Hematopoietic multipotent progenitor cell treated with erythropoietin and hydrocortisone succinate and interleukin-3 and kit ligand, for 15 days (in vitro differentiated cells): ENCODE measurements around the gene MSRB2.
A peak's percentile ranks its signal among the peaks of the same experiment; 100 is the strongest.
"Not testable (repeated sequence)": the region's sequence is repeated elsewhere in the genome, so short reads cannot be mapped to it uniquely, and the experiment has no call there.

Experiments used
- DNase-seq: peaks from one replicate; pipeline ENCODE4 v3.0.0-alpha.2; 2015; ENCODE audit warnings: low spot score

Gene MSRB2

GRCh38 chr10:23070092-23070912, 25.1 kb upstream of the MSRB2 start:
- not testable (repeated sequence) for DNase-seq

- DNase-seq, result no peak
These were observed 24.5 kb upstream of the MSRB2 start for GRCh38 chr10:23070913-23071218.

GRCh38 chr10:23072593-23072992, 22.8 kb upstream of the MSRB2 start:
- not testable (repeated sequence) for DNase-seq

GRCh38 chr10:23073527-23073926, 21.9 kb upstream of the MSRB2 start:
- no peak for DNase-seq

GRCh38 chr10:23075672-23076071, 19.7 kb upstream of the MSRB2 start:
- no peak for DNase-seq

GRCh38 chr10:23078114-23078513, 17.3 kb upstream of the MSRB2 start:
- DNase-seq, result no peak

GRCh38 chr10:23079700-23080099, 15.7 kb upstream of the MSRB2 start:
- no peak for DNase-seq

GRCh38 chr10:23080262-23080661, 15.1 kb upstream of the MSRB2 start:
- DNase-seq, result no peak

- DNase-seq, result no peak
These were observed 14.1 kb upstream of the MSRB2 start for GRCh38 chr10:23081221-23081750.

GRCh38 chr10:23081891-23082290, 13.5 kb upstream of the MSRB2 start:
- no peak for DNase-seq

GRCh38 chr10:23088609-23089008, 6.8 kb upstream of the MSRB2 start:
- DNase-seq, result no peak

- no peak for DNase-seq
These were observed 484 bp upstream of the MSRB2 start for GRCh38 chr10:23094786-23095403.

GRCh38 chr10:23095966-23096801, 805 bp downstream of the MSRB2 start:
- peak; percentile 6 for DNase-seq

- DNase-seq, result no peak
These were observed 1.6 kb downstream of the MSRB2 start for GRCh38 chr10:23096802-23097549.

GRCh38 chr10:23099079-23099478, 3.7 kb downstream of the MSRB2 start:
- DNase-seq, result no peak

GRCh38 chr10:23099816-23100215, 4.4 kb downstream of the MSRB2 start:
- DNase-seq, result no peak

- no peak for DNase-seq
These were observed 5.1 kb downstream of the MSRB2 start for GRCh38 chr10:23100331-23101030.

- no peak for DNase-seq
These were observed 11.1 kb downstream of the MSRB2 start for GRCh38 chr10:23106331-23107072.

- DNase-seq, result no peak
These were observed 15.5 kb downstream of the MSRB2 start for GRCh38 chr10:23110722-23111516.
